GM18517 (cell line): ENCODE data around the gene PM20D2.
"Not testable (repeated sequence)": the region's sequence is repeated elsewhere in the genome, so short reads cannot be mapped to it uniquely, and the experiment has no call there.

Experiments used
- ATAC-seq: cut with Tn5 transposase; IDR thresholded peaks from one replicate; pipeline ENCODE4 v1.9.1; 2021; ENCODE audit warnings: mild to moderate bottlenecking, moderate library complexity; ENCODE audit not compliant: unreplicated experiment

PM20D2 gene

DNA sequence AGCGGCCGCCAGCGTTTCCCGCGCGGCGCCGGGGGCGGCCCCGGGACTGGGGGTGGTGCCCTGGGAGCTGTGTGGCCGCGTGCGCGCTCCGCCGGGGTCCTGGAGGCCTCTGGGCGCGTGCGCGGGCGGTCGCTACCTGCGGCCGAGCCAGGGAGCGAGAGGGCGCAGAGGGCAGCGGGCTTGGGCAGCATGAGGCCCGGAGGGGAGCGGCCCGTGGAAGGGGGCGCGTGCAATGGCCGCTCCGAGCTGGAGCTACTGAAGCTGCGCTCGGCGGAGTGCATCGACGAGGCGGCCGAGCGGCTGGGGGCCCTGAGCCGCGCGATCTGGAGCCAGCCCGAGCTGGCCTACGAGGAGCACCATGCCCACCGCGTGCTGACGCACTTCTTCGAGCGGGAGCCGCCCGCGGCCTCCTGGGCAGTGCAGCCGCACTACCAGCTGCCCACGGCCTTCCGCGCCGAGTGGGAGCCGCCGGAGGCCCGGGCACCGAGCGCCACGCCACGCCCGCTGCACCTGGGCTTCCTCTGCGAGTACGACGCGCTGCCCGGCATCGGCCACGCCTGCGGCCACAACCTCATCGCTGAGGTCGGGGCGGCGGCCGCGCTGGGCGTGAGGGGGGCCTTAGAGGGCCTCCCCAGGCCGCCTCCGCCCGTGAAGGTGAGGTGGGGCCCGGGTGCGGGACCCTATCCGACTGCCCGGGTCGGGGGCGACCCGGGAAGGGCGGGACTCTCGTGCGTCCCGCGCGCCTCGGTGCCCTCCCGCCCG lies at the start of gene PM20D2:
Gene PM20D2, plus strand, starts transcription at position 100 of the 762 bp plus-strand sequence. Its CDS starts 90 bp downstream, at position 190.
- ATAC-seq, result peak; percentile 54

DNA sequence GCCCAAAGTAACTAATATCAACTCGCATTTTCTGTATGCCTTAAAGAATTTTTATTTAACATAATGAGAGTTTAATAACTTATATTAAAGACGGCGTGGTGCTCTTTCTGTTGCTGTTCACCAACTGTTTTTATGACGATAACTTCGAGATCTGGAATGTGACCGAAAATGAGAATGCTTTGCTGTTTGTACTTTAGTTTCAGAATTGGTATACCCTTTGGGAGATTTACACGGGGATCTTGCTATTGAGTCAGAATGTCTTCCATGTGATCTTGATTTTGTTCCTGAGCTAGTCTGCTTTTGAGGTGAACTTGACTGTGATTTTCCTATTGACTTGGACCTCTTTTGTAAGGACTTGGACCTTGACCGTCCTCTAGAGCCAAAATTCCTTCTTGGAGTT lies 47.4 kb upstream of the PM20D2 start:
- ATAC-seq, result no peak

- ATAC-seq, result no peak
Measured at GRCh38 chr6:89100114-89100513, 45.7 kb upstream of the PM20D2 start.

- no peak for ATAC-seq
Measured at GRCh38 chr6:89110284-89110683, 35.6 kb upstream of the PM20D2 start.

GRCh38 chr6:89111933-89112332 lies 33.9 kb upstream of the PM20D2 start:
- no peak for ATAC-seq

DNA sequence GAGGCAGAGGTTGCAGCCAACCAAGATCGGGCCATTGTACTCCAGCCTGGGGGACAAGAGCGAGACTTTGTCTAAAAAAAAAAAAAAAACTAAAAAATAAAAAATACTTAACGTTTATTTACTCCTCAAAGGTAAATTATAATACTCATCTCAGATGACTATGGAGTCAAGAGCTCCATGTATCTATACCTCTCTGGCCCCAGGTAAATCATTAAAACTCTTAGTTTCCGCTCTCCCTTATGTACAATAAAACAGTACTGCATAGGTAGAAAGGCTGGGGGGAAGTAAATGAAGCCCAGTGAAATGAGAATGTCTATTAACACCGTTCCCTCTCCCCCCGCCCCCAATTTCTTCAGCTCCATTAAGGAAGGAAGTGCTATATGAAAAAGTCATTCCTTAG lies 29.2 kb upstream of the PM20D2 start:
- no peak for ATAC-seq

DNA sequence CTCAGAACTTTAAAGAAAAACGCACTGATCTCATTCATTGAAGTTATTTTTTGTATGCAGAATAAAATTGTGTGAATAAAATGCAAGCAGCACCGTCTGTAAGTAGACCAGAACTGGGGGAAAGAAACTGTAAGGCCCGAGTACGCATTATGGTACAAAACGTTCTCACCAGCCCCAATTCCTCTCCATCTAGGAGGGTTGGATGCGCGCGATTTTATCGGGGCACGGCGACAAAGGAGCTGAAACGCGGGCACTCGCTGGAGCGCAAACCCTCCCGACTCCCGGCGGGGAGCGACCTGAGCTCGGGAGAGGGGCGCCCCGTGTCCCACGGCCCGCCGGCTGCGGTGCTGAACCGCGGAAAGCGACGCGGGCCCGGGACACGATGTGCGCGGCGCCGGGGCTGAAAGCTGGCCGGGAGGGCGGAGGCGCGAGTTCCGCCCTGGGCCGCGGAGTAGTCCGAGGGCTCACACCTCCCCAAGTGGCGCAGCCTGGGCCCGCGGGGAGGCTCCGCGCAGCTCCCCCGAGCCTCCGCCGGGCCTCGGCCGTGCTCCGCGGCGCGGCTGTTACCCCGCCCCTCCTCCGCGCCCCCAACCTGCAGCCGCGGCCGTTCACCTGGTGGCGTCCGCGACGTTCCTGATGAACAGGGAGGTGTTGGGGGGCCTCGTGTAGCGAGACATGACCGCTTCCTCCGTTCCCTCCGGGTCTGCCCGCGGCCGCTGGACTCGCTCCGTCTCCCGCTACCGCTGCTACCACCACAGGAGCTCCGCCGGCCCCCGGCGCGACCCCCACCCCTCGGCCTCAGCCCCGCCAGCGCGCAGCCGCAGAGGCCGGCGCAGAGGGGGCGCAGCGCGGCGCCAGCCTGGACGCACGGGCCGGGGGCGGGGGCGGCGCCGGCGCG lies 28.4 kb upstream of the PM20D2 start, which contains the start of gene SRSF12:
Gene SRSF12, minus strand, starts transcription at position 861 of the 898 bp plus-strand sequence. Its CDS starts 184 bp downstream, at position 677.
- ATAC-seq, result peak; percentile 52

- no peak for ATAC-seq
Measured at GRCh38 chr6:89118931-89119330, 26.9 kb upstream of the PM20D2 start.

- no peak for ATAC-seq
Measured at GRCh38 chr6:89120371-89120770, 25.5 kb upstream of the PM20D2 start.

- no peak for ATAC-seq
Measured at GRCh38 chr6:89121934-89122333, 23.9 kb upstream of the PM20D2 start.

DNA sequence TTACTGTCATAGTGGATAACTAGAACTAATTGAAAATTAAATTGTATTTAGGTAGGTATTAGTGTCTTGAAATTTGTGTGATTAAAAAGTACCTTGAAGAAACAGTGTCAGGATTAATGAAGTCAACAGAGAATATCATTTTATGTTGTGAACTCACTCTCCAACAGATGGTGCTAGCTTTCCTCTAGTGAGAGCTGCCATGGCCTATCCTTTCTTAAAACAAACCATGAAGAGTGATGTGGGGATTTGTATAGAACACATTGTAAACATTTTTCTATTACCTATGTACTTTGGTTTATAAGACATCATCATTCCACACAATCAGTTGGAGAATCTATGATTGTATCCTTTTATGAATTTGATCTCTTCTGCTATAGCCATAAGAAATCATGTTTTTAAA lies 23.2 kb upstream of the PM20D2 start:
- ATAC-seq, result no peak

DNA sequence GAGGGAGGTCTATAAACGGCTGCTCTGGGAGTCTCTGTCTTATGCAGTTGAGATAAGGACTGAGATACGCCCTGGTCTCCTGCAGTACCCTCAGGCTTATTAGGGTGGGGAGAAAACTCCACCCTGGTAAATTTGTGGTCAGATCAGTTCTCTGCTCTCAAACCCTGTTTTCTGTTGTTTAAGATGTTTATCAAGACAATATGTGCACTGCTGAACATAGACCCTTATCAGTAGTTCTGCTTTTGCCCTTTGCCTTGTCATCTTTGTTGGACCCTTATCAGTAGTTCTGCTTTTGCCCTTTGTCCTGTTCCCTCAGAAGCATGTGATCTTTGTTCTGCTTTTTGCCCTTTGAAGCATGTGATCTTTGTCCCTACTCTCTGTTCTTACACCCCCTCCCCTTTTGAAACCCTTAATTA lies 17.6 kb upstream of the PM20D2 start:
- ATAC-seq, result not testable (repeated sequence)

DNA sequence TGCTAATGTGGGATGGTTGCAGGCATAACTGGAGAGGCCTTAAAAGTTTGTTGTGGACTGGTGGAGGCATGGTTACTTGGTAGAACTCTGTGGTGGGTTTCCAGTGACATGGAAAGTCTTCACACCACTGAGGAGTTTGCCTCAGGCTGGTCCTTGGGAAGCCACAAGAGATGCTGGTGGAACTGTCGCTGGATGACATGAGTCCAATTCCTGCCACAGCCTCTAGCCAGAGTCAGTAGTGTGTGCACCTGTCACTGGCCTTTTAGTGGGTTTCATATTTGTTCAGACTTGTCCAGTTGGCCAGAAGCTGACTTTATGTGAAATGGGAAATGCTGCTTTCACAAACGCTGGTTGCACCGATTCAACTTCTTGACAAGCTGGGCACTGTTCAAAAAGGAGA lies 14.3 kb upstream of the PM20D2 start:
- ATAC-seq, result no peak

- no peak for ATAC-seq
Measured at GRCh38 chr6:89132057-89132456, 13.8 kb upstream of the PM20D2 start.

DNA sequence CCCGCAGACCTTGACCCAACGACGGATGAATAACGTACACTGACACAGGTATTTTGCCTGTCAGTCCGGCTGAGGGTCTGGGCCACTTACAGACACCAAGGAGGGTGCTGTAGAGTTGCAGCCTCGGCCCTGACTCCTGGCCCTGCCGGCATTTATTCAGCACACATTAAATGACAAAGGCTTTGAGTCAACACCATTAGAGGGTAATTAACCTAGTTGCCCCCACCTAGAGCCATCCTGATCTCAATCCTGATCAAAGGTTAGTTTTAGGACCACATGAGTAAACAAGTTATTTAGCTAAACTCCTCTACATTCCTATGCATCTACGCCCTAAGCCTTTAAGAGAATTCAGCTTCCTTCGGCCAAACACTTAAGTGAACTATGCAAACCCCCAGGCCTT lies 11.9 kb upstream of the PM20D2 start:
- ATAC-seq, result no peak

DNA sequence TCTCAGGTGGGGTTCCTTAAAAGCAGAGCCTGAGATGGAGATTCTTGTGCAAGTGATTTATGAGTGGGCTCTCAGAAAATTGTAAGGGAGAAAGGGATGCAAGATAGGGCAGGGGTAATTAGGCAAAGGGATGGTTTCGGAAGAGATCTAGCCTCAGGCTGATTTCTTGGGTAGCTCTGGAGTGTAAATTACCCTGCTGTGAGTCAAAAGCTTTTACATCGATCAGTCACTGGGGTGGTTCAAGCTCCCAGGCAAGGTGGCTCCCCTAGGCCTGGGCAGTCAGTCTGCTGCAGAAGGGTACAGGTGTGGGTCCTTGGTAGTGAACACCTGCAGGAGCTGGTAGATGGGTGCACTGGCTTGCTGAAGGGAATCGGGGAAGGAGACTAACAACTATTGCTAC lies 11.1 kb upstream of the PM20D2 start:
- no peak for ATAC-seq

DNA sequence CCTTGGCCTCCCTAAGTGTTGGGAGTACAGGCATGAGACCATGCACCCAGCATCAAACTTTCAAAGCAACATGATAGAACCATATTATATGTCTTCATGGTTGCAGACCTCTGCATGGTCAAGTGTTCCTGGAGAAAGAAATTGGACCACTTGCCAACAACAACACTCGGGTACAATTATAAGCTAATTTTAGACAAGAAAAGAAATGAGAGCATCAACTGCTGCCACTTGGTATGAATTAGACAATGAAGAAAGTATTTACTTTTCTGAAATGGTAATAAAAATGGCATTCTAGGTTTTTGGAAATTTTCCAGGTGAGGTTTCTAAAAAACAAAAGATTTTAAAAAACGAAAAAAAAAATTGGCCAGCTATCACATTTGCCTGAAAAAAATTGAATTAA lies 7.7 kb upstream of the PM20D2 start:
- no peak for ATAC-seq

DNA sequence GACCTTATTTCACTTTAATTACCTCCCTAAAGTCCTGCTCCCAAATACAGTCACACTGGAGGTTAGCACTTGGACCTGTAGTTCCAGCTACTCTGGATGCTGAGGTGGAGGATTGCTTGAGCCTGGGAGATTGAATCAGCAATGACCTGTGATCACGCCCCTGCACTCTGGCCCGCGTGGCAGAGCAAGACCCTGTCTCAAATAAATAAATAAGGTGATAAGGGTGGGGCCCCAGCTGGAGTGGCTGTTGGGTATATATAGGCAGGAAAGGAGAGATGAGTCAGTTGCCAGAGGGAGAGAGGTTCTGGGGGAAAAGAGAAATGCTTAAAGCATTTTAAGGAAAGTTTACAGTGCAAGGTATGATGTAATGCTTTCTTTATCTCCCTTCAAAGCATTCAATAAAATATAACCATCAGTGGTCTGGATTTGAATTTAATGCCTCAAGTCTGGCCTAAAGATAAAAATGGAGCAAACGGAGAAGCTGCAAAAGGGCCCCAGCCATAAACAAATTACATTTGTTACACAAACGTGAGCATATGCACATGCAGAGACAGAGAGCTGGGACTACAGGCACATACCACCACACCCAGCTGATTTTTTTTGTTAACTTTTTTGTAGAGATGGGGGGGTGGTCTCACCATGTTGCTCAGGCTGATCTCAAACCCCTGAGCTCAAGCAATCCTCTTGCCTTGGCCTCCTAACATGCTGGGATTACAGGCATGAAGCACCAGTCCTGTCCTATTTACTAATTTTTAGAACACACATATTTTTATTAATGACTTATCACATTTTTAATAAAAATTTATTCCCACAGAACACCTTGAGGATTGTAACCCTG lies 6.1 kb upstream of the PM20D2 start:
- ATAC-seq, result no peak

DNA sequence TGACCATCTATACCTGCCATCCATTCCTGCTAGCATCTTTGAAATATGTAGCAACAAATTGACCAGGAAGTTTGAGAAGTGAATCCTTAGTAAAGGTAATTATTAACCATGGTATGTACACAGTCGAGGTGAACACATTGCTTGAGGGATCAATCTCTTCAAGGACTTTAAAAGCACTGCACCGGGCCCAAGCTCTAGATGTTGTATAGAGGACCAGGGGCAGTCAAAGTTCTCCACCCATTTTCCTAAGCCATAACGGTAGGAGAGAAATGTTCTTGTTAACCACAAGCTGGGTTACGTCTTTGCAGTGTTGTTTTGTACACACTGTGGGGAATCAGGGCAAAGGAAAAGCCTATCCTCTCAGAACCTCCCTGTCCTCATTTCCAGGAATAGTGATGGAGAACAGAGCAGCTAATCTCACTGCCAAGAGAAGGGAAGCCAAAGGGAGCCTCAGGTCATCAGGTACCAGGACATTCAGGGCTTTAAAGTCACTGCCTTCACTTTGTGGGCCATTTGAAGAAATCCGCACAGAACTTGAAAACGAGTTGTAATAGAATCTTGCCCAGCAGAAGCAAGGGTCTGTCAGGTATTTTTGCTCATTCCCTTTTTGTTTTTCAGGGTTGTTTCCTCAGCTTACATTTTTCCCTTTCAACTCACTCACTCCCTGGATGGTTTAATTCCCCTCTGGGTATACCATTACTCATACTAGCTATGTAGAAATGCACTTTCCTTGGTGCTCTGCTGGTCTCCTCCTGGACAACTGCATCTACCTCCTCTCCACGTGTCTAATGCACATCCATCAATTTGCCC lies 5.3 kb upstream of the PM20D2 start:
- ATAC-seq, result no peak

GRCh38 chr6:89144354-89144906 lies 1.4 kb upstream of the PM20D2 start:
- peak; percentile 47 for ATAC-seq
